WTC11 (cell line): Measurements from ENCODE around the gene SLAMF1.

ENCODE experiments used
- CREB1 ChIP-seq: sonication (generic); formaldehyde crosslinking; IDR thresholded peaks from 2 replicates; pipeline ENCODE4 v1.8.0; 2023; ENCODE audit warnings: mild to moderate bottlenecking, missing genetic modification reagents
- ELF4 ChIP-seq: sonication (generic); formaldehyde crosslinking; IDR thresholded peaks from 2 replicates; pipeline ENCODE4 v1.8.1; 2022; ENCODE audit warnings: low read depth, mild to moderate bottlenecking, moderate library complexity, missing genetic modification reagents
- JUN ChIP-seq: sonication (generic); formaldehyde crosslinking; IDR thresholded peaks from 2 replicates; pipeline ENCODE4 v1.8.0; 2023; ENCODE audit warnings: mild to moderate bottlenecking, missing genetic modification reagents
- TEAD4 ChIP-seq: sonication (generic); formaldehyde crosslinking; IDR thresholded peaks from 2 replicates; pipeline ENCODE4 v1.8.0; 2022; ENCODE audit warnings: mild to moderate bottlenecking, missing genetic modification reagents
- ZNF232 ChIP-seq: sonication (generic); formaldehyde crosslinking; IDR thresholded peaks from 2 replicates; pipeline ENCODE4 v1.8.0; 2022; ENCODE audit warnings: mild to moderate bottlenecking, missing genetic modification reagents
- TF ChIP-seq, protein P1 (sequence below): sonication (generic); formaldehyde crosslinking; IDR thresholded peaks from 2 replicates; pipeline ENCODE4 v1.8.1; 2023; ENCODE audit warnings: mild to moderate bottlenecking, missing genetic modification reagents, moderate library complexity
- TF ChIP-seq, protein P2 (sequence below): fragments of 200-600 bp; IDR thresholded peaks from 2 replicates; pipeline ENCODE4 v1.8.0; 2022; ENCODE audit warnings: antibody characterized with exemption

DNA sequence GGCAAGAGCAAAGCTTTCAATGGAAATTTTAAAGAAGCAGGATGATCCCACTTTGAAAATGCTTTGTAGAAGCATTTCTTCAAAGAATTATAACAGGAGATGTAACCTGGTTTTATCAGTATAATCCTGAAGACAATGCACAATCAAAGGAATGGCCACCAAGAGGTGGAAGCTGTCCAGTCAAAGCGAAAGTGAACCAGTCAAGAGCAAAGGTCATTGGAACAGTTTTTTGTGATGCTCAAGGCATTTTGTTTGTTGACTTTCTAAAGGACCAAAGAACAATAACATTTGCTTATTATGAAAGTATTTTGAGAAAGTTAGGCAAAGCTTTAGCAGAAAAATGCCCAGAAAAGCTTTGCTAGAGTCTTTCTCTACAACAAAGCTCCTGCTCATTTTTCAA, 62.1 kb downstream of the SLAMF1 start:
- TF ChIP-seq ELF4 (CRISPR knock-in tag) (no peak), CREB1 (CRISPR knock-in tag) (no peak), JUN (CRISPR knock-in tag) (no peak), TEAD4 (no peak), ZNF232 (CRISPR knock-in tag) (no peak)
- TF ChIP-seq, protein P1, sequence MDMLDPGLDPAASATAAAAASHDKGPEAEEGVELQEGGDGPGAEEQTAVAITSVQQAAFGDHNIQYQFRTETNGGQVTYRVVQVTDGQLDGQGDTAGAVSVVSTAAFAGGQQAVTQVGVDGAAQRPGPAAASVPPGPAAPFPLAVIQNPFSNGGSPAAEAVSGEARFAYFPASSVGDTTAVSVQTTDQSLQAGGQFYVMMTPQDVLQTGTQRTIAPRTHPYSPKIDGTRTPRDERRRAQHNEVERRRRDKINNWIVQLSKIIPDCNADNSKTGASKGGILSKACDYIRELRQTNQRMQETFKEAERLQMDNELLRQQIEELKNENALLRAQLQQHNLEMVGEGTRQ (CRISPR knock-in tag): no peak
- TF ChIP-seq, protein P2, sequence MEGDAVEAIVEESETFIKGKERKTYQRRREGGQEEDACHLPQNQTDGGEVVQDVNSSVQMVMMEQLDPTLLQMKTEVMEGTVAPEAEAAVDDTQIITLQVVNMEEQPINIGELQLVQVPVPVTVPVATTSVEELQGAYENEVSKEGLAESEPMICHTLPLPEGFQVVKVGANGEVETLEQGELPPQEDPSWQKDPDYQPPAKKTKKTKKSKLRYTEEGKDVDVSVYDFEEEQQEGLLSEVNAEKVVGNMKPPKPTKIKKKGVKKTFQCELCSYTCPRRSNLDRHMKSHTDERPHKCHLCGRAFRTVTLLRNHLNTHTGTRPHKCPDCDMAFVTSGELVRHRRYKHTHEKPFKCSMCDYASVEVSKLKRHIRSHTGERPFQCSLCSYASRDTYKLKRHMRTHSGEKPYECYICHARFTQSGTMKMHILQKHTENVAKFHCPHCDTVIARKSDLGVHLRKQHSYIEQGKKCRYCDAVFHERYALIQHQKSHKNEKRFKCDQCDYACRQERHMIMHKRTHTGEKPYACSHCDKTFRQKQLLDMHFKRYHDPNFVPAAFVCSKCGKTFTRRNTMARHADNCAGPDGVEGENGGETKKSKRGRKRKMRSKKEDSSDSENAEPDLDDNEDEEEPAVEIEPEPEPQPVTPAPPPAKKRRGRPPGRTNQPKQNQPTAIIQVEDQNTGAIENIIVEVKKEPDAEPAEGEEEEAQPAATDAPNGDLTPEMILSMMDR: no peak
